ENCODE measurements around the gene SLC47A1.
"Not testable (repeated sequence)": the region's sequence is repeated elsewhere in the genome, so short reads cannot be mapped to it uniquely, and the experiment has no call there.

Gene SLC47A1, protein sequence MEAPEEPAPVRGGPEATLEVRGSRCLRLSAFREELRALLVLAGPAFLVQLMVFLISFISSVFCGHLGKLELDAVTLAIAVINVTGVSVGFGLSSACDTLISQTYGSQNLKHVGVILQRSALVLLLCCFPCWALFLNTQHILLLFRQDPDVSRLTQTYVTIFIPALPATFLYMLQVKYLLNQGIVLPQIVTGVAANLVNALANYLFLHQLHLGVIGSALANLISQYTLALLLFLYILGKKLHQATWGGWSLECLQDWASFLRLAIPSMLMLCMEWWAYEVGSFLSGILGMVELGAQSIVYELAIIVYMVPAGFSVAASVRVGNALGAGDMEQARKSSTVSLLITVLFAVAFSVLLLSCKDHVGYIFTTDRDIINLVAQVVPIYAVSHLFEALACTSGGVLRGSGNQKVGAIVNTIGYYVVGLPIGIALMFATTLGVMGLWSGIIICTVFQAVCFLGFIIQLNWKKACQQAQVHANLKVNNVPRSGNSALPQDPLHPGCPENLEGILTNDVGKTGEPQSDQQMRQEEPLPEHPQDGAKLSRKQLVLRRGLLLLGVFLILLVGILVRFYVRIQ

DNA sequence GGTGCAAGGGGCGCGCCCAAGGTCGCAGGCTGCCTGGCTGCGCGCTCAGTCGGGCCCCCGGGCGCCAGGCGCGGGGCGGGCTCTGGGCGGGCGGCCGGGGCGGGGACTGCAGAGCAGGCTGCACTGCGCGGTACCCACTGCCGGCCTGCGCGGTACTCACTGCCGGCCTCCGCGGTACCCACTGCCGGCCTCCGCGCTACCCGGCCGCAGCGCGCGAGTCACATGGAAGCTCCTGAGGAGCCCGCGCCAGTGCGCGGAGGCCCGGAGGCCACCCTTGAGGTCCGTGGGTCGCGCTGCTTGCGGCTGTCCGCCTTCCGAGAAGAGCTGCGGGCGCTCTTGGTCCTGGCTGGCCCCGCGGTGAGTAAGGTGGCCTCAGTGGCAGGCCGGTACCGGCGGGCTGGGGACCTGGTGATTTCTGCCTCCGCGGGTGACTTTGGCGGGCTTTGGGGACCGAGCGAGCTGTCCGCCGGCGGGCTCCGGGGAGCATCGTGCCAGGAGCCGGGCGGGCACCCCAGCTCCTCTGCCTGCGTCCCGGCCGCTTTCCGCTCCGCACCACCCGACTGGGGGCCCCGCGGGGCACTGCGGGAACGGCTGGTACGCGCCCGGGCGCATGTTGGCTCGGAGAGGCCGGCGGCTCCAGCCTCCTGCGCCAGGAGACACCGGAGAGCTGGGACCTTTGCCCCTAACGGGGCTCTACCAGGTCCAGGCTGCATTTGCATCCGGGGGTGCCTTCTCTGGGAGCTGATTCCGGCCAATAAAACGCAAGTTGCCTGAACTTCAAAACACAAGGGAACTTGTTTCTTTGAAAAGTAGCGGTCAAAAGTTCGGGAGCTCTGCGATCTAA, at the start of gene SLC47A1:
Gene SLC47A1 (plus strand): TSS at position 137 of the 844 bp plus-strand sequence. CDS start 86 bp downstream, at position 223.
- peak; percentile 75 for DNase-seq (ENCODE audit: low read depth, low spot score)

DNA sequence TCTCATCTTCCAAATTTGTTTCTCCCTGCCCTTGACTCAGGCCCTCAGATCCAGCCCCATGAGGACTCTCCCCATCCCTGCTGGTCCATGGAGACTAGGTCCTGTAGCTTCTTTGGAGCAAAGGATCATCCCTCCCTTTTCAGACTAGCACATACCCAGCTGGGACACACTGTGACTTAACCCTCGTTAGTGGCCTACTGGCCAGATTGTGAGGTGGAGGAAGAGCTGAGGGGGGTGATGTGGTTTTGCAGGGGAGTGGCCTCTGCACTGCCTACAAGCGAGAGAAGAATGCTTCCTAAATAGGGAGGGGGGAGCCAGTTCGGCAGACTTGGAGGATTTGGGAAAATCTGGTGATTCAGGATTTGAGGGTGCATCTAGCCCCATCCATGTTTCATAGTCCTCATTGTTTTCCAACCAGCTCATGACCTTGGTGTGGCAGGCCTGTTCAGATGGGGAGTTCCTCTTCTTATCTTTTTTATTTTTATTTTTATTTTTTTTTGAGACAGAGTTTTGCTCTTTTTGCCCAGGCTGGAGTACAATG, 47.8 kb upstream of the SLC47A1 start:
- no peak for DNase-seq (ENCODE audit: low read depth, low spot score)

DNA sequence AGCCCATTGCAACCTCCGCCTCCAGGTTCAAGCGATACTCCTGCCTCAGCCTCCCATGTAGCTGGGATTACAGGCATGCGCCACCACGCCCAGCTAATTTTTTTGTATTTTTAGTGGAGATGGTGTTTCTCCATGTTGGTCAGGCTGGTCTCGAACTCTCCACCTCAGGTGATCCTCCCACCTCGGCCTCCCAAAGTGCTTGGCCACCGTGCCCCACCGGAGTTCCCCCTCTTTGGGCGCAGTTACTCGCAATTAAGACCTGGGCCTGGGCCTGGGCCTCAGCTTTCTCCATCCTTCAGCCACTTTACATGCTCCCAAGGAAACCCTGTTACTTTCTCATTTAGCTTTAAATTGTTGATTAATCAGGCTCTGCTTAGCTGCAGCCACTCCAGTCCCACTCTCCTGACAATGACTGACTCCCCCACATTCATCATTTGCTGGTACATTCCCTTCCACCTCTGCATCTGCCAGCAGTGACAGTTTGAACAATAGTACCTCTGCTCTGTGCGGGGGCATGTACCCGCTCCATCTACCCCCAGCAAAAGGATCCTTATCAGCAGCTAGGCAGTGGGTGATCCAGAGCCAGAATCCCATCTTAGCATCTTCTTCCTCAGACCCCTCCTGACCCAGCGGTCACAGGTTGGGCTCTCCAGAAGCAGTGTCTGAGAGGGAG, 47.2 kb upstream of the SLC47A1 start:
- no peak for DNase-seq (ENCODE audit: low read depth, low spot score)

DNA sequence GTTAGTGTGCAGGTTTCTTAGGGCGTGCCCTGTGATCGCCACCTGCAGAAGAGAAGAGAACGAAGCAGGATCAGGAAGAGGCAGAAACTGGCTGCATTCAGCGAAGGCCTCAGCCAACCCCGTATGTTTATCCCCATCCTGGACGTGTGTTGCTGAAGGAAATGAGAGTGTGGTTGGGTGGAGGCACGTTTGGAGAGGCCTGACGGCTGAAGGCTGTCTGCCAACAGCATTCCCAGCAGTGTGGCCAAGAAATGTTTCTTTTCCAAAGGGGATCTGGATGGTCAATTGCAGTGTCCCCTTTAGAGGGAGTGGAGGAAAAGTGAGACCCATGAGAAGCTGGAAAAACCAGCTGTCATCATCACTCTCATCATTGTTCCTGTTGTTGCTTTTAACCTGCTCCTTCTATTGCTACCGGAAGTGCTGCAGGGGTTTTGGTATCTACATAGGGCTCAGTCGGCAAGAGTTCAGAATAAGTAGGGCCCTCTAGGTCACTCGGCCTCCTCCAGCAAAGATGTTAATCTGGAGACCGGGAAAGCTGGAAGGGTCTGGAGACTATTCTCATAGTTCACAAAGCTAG, 46.5 kb upstream of the SLC47A1 start:
- peak; percentile 33 for DNase-seq (ENCODE audit: low read depth, low spot score)

DNA sequence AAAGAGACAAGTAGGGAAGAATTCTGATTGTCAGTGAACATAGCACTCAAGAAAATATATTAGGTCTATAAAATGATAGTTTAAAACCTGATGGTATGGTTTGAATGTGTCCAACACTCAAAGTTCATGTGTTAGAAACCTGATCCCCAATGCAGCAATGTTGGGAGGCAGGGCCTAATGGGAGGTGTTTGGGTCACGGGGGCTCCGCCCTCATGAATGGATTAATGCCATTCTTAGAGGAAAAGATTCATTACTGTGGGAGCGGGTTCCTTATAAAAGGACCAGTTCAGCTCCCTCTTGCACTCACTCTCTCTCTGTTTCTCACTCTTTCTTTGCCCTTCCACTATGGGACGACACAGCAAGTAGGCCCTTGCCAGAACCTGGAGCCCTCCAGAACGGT, 41.5 kb upstream of the SLC47A1 start:
- DNase-seq (ENCODE audit: low read depth, low spot score), result no peak

DNA sequence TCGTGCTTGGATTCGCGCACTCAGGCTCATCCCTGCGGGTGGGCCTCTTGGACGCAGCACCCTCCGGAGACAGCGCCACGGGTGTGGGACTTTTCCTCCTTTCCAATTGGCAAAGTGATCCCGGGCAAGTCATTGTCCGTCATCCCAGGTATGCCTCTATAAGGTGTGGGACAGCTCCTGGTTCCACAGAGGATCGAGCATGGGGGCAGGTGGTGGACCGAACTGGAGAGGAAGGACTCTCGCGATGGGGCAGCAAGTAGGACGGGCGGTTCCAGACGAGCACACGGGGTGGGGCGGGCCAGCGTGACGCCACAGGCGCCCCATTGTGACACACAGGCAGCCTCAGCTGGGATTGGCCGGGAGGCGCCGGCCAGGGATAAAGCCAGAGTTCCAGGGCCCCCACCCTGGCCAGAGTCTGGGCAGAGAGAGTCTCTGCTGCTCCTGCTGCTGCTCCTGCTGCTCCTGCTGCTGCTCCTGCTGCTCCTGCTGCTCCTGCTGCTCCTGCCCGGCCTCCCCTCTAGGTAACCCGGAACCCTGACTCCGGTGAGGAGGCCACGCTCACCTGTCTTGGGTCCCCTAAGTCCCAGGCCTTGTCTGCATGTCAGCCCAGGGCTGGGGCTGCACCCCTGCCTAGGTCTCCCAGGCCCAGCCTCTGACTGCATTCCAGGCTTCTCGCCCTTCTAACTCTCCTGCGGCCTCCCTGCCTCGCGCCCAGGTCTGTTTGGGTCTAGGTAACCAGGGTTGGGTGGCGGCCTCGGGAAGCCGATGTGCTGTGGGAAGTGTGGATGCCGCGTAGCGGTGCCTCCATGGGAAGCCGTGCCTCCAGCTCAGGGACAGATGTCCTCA, 38.5 kb upstream of the SLC47A1 start:
- DNase-seq (ENCODE audit: low read depth, low spot score), result no peak

DNA sequence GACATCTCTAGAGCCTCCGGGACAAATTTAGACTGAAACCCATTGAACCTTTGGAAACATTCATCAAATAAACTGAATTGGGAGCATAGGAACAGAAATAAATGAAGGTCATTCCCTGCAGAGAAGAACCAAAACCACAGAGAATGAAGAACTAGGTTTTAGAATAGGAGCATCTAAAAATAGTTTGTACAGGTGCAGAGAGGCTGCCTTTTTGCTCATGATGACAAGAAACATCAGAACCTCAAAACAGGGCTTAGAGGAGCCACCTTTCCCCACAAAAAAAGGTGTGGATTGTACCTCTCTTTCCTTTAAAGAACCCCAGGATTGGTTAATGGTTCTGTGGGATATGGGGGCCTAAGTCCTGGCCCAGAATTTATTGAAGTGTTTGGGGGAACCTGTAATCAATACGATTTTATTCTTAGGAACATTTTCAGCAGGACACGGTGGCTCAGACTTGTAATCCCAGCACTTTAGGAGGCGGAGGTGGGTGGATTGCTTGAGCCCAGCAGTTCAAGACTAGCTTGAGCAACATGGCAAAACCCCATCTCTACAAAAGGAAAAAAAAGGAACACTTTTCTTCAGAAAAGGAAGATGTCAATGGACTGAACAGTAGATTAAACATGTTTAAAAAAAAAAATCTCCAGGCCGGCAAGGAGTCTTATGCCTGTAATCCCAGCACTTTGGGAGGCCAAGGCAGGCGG, 37.7 kb upstream of the SLC47A1 start:
- DNase-seq (ENCODE audit: low read depth, low spot score), result no peak

DNA sequence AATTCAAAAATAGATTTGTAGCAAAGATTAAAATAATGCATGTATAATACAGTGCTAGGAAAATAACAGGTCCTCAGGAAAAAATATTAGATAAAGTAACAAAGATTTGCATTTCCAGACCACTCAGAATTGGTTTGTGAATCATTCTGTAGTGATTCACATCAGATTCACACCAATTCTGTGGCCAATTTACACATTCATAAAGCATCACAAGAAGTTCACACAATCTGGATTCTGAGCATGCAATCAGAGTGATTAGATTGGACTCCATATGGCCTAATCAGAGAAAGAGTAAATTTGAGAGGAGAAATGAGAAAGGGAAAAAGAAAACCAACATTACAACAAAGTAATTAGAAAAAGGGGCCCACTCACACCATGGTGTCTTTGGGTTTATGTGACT, 36.0 kb upstream of the SLC47A1 start:
- DNase-seq (ENCODE audit: low read depth, low spot score), result peak; percentile 16

DNA sequence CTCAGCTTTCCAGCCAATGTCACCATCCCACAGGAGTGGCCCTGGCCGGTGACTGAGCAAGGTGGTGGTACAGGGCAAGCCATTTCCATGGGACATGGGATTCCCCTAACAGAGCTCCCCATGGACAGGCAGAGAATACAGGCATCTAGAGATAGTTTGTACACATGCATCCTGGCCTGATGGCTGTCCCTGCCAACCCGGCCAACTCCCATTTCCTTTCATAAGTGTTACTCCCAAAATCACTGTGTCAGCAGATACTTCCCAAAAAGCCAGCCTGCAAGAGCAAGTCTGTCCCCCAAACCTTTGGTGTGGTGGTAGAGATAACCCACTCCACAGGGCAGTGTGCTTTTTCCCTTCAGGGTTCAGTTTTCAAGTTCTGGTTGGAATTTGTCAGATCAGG, 32.4 kb upstream of the SLC47A1 start:
- no peak for DNase-seq (ENCODE audit: low read depth, low spot score)

DNA sequence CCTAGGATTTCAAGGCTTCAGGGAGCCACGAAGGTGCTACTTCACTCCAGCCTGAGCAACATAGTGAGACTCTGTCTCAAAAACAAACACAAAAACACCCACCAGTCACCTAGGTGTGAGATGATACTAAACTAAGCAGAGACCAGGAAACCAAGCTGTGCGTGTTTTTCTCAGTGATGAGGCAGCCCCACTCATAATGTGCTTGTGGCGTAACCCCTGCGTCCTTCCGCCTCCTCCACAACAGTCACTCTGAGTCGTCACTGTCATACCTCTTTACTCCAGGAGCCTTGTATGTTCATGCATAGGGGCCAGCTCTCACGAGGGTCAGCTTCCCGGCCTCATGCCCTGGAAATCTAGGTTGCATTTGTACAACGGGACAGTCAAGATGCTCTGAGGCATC, 31.1 kb upstream of the SLC47A1 start:
- DNase-seq (ENCODE audit: low read depth, low spot score), result no peak

DNA sequence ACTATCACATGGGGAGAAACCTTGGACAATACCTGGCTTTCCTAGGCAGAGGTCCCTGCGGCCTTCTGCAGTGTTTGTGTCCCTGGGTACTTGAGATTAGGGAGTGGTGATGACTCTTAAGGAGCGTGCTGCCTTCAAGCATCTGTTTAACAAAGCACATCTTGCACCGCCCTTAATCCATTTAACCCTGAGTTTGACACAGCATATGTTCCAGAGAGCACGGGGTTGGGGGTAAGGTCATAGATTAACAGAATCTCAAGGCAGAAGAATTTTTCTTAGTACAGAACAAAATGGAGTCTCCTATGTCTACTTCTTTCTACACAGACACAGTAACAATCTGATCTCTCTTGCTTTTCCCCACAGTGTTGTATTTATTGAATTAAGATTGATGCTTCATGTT, 28.1 kb upstream of the SLC47A1 start:
- not testable (repeated sequence) for DNase-seq (ENCODE audit: low read depth, low spot score)

DNA sequence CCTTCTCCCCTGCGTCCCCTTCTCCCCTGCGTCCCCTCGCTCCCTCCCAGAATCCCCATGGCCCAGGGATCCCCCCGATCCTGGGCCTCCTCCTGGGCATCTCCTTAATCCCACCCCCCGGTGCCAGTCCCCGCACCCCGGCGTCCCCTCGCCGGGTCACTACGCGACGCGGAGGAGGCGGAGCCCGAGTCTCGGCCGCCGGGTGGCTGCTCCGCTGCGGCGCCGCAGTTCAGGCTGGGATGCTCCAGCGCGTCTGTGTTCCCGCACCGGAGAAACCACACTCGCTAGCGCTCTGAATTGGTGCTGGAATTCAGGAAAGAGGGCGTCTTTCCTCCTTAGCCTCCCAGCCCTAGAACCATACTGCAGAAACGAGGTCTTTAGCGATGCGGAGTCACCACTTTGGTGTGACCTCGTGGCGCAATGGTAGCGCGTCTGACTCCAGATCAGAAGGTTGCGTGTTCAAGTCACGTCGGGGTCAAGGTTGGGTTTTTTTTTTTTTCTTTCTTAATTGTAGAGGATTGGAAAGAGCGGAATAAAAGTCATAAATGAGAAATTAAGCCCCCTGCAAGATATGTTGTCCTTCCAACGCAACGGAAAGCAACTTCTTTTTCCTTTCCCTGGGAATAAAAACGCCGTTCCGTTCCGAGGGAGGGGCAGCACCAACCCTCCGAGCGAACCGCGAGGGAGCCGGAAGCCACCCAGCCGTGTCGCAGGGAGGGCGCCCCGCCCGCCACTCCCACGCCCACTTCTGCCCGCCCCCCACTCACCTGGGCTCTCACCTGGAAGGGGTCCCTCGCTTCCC, 25.7 kb upstream of the SLC47A1 start:
- DNase-seq (ENCODE audit: low read depth, low spot score), result peak; percentile 96

DNA sequence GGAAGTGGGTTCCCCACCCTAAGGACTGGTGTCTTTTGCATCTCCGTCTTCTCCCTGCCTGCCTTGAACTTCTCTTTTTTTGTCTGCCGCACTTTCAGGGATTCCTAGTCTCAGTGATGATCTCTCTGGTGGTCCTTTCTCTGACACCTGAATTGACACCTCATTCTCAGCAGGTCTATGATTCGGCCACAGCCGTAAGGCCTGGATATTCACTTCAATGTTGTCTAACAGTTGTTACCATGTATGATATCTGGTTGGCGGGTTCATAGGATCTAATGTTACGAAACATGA, 25.1 kb upstream of the SLC47A1 start:
- DNase-seq (ENCODE audit: low read depth, low spot score), result no peak

DNA sequence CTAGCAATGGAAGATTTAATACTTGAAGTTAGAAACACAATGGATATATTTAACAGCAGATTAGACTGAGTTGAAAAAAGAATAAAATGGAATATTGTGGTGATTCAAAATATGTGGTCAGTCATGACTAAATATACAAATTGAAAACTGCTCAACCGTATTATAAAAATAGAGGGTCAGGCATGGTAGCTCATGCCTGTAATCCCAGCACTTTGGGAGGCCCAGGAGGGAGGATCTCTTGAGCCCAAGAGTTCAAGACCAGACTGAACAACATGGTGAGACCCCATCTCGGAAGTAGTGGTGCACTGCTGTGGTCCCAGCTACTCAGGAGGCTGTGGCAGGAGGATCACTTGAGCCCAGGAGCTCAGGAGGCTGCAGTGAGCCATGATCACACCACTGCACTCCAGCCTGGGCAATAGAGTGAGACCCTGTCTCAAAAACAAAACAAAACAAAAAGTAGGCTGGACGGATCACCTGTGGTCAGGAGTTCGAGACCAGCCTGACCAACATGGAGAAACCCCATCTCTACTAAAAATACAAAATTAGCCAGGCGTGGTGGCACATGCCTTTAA, 24.3 kb upstream of the SLC47A1 start:
- not testable (repeated sequence) for DNase-seq (ENCODE audit: low read depth, low spot score)

DNA sequence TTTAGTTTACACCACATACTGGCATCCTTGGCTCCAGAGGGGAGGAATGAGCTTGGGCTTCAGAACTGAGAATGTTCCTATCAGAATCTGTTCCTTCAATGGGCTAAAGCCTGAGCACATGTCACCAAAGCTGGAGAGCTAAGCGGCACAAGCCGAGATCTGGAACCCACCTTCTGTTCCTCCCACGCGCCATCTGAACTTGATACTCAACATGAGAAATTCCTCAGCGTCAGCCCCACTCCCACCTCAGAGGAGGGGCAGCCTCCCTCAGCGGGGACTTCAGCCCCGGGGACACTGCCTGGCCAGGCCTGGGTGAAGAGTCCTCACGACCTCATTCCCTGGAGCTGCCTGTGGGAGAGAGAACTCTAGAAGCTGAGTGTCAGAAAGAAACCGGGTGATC, 22.8 kb upstream of the SLC47A1 start:
- DNase-seq (ENCODE audit: low read depth, low spot score), result no peak

DNA sequence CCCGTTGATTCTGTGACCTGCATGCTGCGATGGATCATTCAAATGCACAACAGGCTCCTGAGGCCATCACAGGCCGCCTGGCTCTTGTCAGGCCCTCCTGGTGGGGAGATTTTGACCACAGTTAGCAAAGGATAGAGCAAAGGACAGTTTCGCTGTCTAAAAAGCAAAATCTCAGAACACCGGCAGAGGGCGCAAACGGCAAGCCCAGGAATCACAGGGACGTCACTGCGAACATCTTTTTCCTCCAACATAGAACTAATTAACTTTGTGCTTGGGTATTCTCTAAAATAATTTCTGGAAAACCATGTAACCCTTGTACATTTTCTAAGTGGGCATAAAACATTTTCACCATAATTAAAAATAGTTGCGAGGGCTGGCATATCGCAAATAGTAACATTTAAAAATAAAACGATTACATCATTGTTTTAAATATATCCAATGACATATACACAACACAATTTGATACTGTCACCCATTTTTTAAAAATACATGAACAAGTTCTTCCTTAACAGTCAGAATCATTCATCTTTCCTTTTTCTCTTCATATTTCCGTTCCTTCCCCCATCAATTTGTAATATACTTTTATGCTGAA, 19.7 kb upstream of the SLC47A1 start:
- DNase-seq (ENCODE audit: low read depth, low spot score), result peak; percentile 81

DNA sequence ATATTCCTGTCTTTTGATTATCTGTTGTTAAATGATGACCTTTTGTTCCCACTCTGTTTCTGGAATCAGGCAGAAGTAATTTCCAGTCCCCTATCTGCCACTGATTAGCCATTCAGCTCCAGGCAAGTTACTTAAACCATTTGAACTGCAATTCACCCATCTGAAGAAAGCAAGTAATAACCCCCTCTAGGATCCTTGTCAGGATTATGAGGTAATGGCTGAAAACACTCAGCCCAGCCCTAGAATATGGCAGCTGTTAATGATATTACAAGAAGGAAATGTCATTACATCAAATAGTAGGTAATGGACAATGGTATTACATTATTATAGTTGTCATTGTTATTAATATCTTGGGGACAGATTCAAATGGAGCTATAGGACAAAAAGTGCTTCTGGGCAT, 16.0 kb upstream of the SLC47A1 start:
- no peak for DNase-seq (ENCODE audit: low read depth, low spot score)
